WTC11 (cell line): ENCODE data around the gene COL6A5.

Experiments used
- CTCF ChIP-seq: fragments of 200-600 bp; IDR thresholded peaks from 2 replicates; pipeline ENCODE4 v1.8.0; 2022; ENCODE audit warnings: antibody characterized with exemption
- HMGXB4 ChIP-seq: sonication (generic); formaldehyde crosslinking; IDR thresholded peaks from 2 replicates; pipeline ENCODE4 v1.8.1; 2023; ENCODE audit warnings: mild to moderate bottlenecking, moderate library complexity, missing genetic modification reagents
- TEAD4 ChIP-seq: sonication (generic); formaldehyde crosslinking; IDR thresholded peaks from 2 replicates; pipeline ENCODE4 v1.8.0; 2022; ENCODE audit warnings: mild to moderate bottlenecking, missing genetic modification reagents
- TP53 ChIP-seq: sonication (generic); formaldehyde crosslinking; IDR thresholded peaks from 2 replicates; pipeline ENCODE4 v1.8.1; 2023; ENCODE audit warnings: mild to moderate bottlenecking, missing genetic modification reagents
- ZNF532 ChIP-seq: fragments of 250-450 bp; sonication (Bioruptor Pico); IDR thresholded peaks from 2 replicates; pipeline ENCODE4 v1.9.0; 2021; ENCODE audit warnings: mild to moderate bottlenecking, borderline replicate concordance

GRCh38 chr3:130386604-130387263 lies 41.3 kb downstream of the COL6A5 start:
- TF ChIP-seq CTCF (no peak), TEAD4 (CRISPR knock-in tag) (no peak), ZNF532 (CRISPR knock-in tag) (no peak), TP53 (CRISPR knock-in tag) (no peak), HMGXB4 (CRISPR knock-in tag) (no peak)
